ENCODE measurements around the gene PKDCC.

- TF ChIP-seq CTCF (IDR thresholded peaks at IDR 0.05), result no peak
- TF ChIP-seq POLR2A (IDR thresholded peaks at IDR 0.05), result no peak
These were observed 36.4 kb downstream of the PKDCC start for GRCh38 chr2:42084231-42084671.

Data from body of pancreas (tissue), 4 donors.